Astrocyte (in vitro differentiated cells and primary cell): ENCODE measurements around the gene COX7B. TPM values are rescaled to one million over a fixed set of nuclear protein-coding genes. Genes with fewer than 3 reads are reported as not detected.

Experiments
- total RNA-seq: library from RNA; stranded (reverse); gene quantifications from 2 replicates; pipeline ENCODE4 v1.2.1, GENCODE V29; 2021

The COX7B gene
- total RNA-seq, 1 donor from 2014 or later = 246 TPM

Other genes starting within 250 kb of the COX7B start
- gene ATRX, start 113.3 kb upstream of the COX7B start, total RNA-seq = 99.6 and 106 TPM in 2 replicates
- gene MAGT1, start 4.0 kb upstream of the COX7B start, total RNA-seq = 84.3 and 95.6 TPM in 2 replicates
- 15.0 and 17.2 TPM in 2 replicates for gene ATP7A, start 11.2 kb downstream of the COX7B start, total RNA-seq
- 0.32 TPM in 1 of 2 replicates, not detected in the other for gene PGAM4, start 70.2 kb downstream of the COX7B start, total RNA-seq
- gene PGK1, start 204.8 kb downstream of the COX7B start, total RNA-seq = 606 and 665 TPM in 2 replicates
- 7.3 and 9.3 TPM in 2 replicates for gene TAF9B, start 240.2 kb downstream of the COX7B start, total RNA-seq